SK-N-SH (cell line): ENCODE measurements around the gene AUH. TPM values are rescaled to one million over a fixed set of nuclear protein-coding genes. Genes with fewer than 3 reads are reported as not detected.

Source experiments
- CTCF ChIA-PET: fragments of 300-600, 350-600 bp; formaldehyde crosslinking; extraction: SDS; loops from one replicate; lab custom pipeline; 2021; lab: Yijun Ruan, JAX
- POLR2A ChIA-PET: fragments of 350-600 bp; sonication (Branson Sonifier 250); formaldehyde crosslinking; extraction: SDS; loops from one replicate; lab custom pipeline; 2020; ENCODE audit warnings: antibody characterized with exemption, inconsistent platforms; lab: Yijun Ruan, JAX
- DNase-seq: peaks from one replicate; pipeline ENCODE4 v3.0.0; 2012
- H2AFZ ChIP-seq: fragments of 200-600 bp; sonication (generic); 2 replicates; pipeline ENCODE4 v1.8.1; 2016; ENCODE audit warnings: antibody characterized with exemption, mild to moderate bottlenecking, low read depth
- H3F3A ChIP-seq: fragments of 200-600 bp; sonication (generic); replicated peaks from 2 replicates; pipeline ENCODE3; 2016; ENCODE audit warnings: antibody characterized with exemption, mild to moderate bottlenecking; ENCODE audit not compliant: insufficient read depth
- H3K27ac ChIP-seq, 2 experiments: fragments of 200-500 bp in 1 of 2; fragments of 200-600 bp in 1 of 2; sonication (Bioruptor generic) in 1 of 2; sonication (generic), shearing (Covaris generic) in 1 of 2; 2 replicates each; pipeline versions ENCODE4 v1.5.1 to v1.6.1; 2014 to 2016; ENCODE audit warnings: low read depth in 2 of 2, inconsistent platforms in 1 of 2, low read length in 1 of 2, mild to moderate bottlenecking in 1 of 2, mixed read lengths in 1 of 2
- H3K27me3 ChIP-seq: fragments of 200-600 bp; sonication (generic), shearing (Covaris generic); 2 replicates; pipeline ENCODE4 v1.6.1; 2016; ENCODE audit warnings: mixed run types; ENCODE audit not compliant: insufficient read depth
- H3K36me3 ChIP-seq, 2 experiments: fragments of 200-500 bp in 1 of 2; fragments of 200-600 bp in 1 of 2; sonication (Bioruptor generic) in 1 of 2; sonication (generic) in 1 of 2; replicated peaks in 1 of 2; 2 replicates each; pipeline versions ENCODE3 to v1.5.1; 2014 to 2016; ENCODE audit warnings: low read length in 1 of 2, mild to moderate bottlenecking in 1 of 2; ENCODE audit not compliant: insufficient read depth in 2 of 2, control insufficient read depth in 1 of 2
- H3K4me1 ChIP-seq, 2 experiments: fragments of 200-500 bp in 1 of 2; fragments of 200-600 bp in 1 of 2; sonication (Bioruptor generic) in 1 of 2; sonication (generic), shearing (Covaris generic) in 1 of 2; 2 replicates each; pipeline versions ENCODE4 v1.5.1 to v1.6.1; 2014 to 2016; ENCODE audit warnings: low read depth in 1 of 2, low read length in 1 of 2, mixed run types in 1 of 2; ENCODE audit not compliant: insufficient read depth in 2 of 2, control insufficient read depth in 1 of 2
- H3K4me2 ChIP-seq: fragments of 200-600 bp; sonication (generic), shearing (Covaris generic); 2 replicates; pipeline ENCODE4 v1.6.1; 2017; ENCODE audit warnings: mixed run types
- H3K4me3 ChIP-seq, 2 experiments: fragments of 200-500 bp in 1 of 2; fragments of 200-600 bp in 1 of 2; sonication (Bioruptor generic) in 1 of 2; sonication (generic), shearing (Covaris generic) in 1 of 2; 2 replicates each; pipeline versions ENCODE4 v1.5.1 to v1.8.1; 2014 to 2016; ENCODE audit warnings: low read depth in 2 of 2, inconsistent platforms in 1 of 2, low read length in 1 of 2, mild to moderate bottlenecking in 1 of 2, mixed read lengths in 1 of 2, moderate library complexity in 1 of 2
- H3K79me2 ChIP-seq: fragments of 200-600 bp; sonication (generic); 2 replicates; pipeline ENCODE4 v1.8.1; 2017; ENCODE audit warnings: mild to moderate bottlenecking; ENCODE audit not compliant: insufficient read depth
- H3K9ac ChIP-seq: fragments of 200-600 bp; sonication (generic); 2 replicates; pipeline ENCODE4 v1.6.1; 2017; ENCODE audit warnings: mixed run types
- H3K9me2 ChIP-seq: fragments of 200-600 bp; sonication (generic); 2 replicates; pipeline ENCODE4 v1.6.1; 2017; ENCODE audit warnings: mixed run types
- H3K9me3 ChIP-seq: fragments of 200-600 bp; sonication (generic); 2 replicates; pipeline ENCODE4 v1.6.1; 2017; ENCODE audit warnings: mixed run types, mild to moderate bottlenecking, moderate library complexity
- H4K20me1 ChIP-seq: fragments of 200-600 bp; sonication (generic); 2 replicates; pipeline ENCODE4 v1.6.1; 2017; ENCODE audit warnings: mild to moderate bottlenecking, mixed run types; ENCODE audit not compliant: insufficient read depth
- ELF1 ChIP-seq: IDR thresholded peaks from 2 replicates; pipeline ENCODE4 v1.4.0; 2012
- EZH2phosphoT487 ChIP-seq: fragments of 200-600 bp; sonication (generic); IDR thresholded peaks from 2 replicates; pipeline ENCODE4 v1.6.1; 2017; ENCODE audit warnings: low read depth, mixed run types, mild to moderate bottlenecking, antibody characterized with exemption, moderate library complexity, borderline replicate concordance
- FOSL2 ChIP-seq: IDR thresholded peaks from 2 replicates; pipeline ENCODE4 v1.4.0; 2012; ENCODE audit warnings: low read depth, mild to moderate bottlenecking, moderate library complexity, borderline replicate concordance
- GABPA ChIP-seq: IDR thresholded peaks from 2 replicates; pipeline ENCODE4 v1.4.0; 2012; ENCODE audit warnings: low read depth, mild to moderate bottlenecking
- RCOR1 ChIP-seq: fragments of 150-350 bp; IDR thresholded peaks from 2 replicates; pipeline ENCODE4 v1.6.1; 2017; ENCODE audit warnings: antibody characterized with exemption, low read length
- TAF1 ChIP-seq: IDR thresholded peaks from 2 replicates; pipeline ENCODE4 v1.6.1; 2012; ENCODE audit warnings: low read depth, mild to moderate bottlenecking, low read length, moderate library complexity, borderline replicate concordance
- polyA plus RNA-seq, 3 experiments: library from polyadenylated mRNA; depleted of rRNA; stranded (reverse); fragments of >200 nt; gene quantifications; 2 replicates each; pipeline ENCODE4 v1.2.3, GENCODE V29; 2012
- TF ChIP-seq, protein P1 (sequence below): fragments of 150-350 bp; IDR thresholded peaks from 2 replicates; pipeline ENCODE4 v1.6.1; 2016; ENCODE audit warnings: mild to moderate bottlenecking, low read depth, low read length
- TF ChIP-seq, protein P2 (sequence below): IDR thresholded peaks from 2 replicates; pipeline ENCODE4; 2012
- TF ChIP-seq, protein P3 (sequence below): IDR thresholded peaks from 2 replicates; pipeline ENCODE4 v1.6.1; 2012; ENCODE audit warnings: mild to moderate bottlenecking, low read depth, low read length, moderate library complexity
- TF ChIP-seq, protein P4 (sequence below): fragments of 150-350 bp; IDR thresholded peaks from 2 replicates; pipeline ENCODE4 v1.6.1; 2017; ENCODE audit warnings: antibody characterized with exemption, low read length, low read depth, borderline replicate concordance

The AUH gene
- polyA plus RNA-seq, 1 of the 3 experiments (the other 2 are of a cell fraction), result 7.6 TPM

DNA sequence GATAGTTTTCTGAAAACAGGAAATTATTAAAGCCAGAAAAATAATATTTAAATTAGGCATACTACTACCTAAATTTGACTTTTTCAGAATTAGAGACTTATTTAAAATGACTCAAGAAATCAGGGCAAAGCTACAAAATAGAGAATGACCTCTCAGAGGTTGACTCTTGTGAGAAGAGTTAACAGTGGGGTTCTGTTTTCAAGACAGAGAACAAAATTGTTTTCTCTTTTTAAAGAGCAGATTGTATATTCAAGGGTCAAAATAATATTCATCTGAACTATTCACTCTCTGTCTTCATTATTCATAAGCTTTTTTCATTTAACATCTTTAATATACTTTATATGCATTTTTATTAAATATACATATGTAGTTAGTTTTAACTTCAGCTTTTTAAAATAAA is 21.9 kb upstream of the AUH start:
- Histone ChIP-seq H2AFZ (no peak overlapping the region), H3K9me2 (no peaks in the 10 kb centered on the region; the same call in 1 of the 2 replicates), H3K9ac (no peak overlapping the region), H3K27ac (no peak overlapping the region), H3K4me1 (0 out of 4 replicates have a peak, but pooled peaks cover 0 to 4% of the 10 kb centered on the region in 2 experiments), H3K4me3 (no peak overlapping the region), H3F3A (peaks cover 5% of the 10 kb centered on the region), H3K79me2 (no peaks in the 10 kb centered on the region), H3K36me3 (no peaks in the 10 kb centered on the region), H4K20me1 (no peaks in the 10 kb centered on the region), H3K9me3 (no peaks in the 10 kb centered on the region), H3K27me3 (no peaks in the 10 kb centered on the region), H3K4me2 (no peak overlapping the region)
- POLR2A ChIA-PET, result no interaction called here
- TF ChIP-seq EZH2phosphoT487 (no peak), TAF1 (no peak), ELF1 (no peak), GABPA (no peak), FOSL2 (no peak), RCOR1 (no peak)
- TF ChIP-seq, protein P1, sequence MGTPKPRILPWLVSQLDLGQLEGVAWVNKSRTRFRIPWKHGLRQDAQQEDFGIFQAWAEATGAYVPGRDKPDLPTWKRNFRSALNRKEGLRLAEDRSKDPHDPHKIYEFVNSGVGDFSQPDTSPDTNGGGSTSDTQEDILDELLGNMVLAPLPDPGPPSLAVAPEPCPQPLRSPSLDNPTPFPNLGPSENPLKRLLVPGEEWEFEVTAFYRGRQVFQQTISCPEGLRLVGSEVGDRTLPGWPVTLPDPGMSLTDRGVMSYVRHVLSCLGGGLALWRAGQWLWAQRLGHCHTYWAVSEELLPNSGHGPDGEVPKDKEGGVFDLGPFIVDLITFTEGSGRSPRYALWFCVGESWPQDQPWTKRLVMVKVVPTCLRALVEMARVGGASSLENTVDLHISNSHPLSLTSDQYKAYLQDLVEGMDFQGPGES, result no peak
- TF ChIP-seq, protein P2, sequence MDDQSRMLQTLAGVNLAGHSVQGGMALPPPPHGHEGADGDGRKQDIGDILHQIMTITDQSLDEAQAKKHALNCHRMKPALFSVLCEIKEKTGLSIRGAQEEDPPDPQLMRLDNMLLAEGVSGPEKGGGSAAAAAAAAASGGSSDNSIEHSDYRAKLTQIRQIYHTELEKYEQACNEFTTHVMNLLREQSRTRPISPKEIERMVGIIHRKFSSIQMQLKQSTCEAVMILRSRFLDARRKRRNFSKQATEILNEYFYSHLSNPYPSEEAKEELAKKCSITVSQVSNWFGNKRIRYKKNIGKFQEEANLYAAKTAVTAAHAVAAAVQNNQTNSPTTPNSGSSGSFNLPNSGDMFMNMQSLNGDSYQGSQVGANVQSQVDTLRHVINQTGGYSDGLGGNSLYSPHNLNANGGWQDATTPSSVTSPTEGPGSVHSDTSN, result no peak
- TF ChIP-seq, protein P3, sequence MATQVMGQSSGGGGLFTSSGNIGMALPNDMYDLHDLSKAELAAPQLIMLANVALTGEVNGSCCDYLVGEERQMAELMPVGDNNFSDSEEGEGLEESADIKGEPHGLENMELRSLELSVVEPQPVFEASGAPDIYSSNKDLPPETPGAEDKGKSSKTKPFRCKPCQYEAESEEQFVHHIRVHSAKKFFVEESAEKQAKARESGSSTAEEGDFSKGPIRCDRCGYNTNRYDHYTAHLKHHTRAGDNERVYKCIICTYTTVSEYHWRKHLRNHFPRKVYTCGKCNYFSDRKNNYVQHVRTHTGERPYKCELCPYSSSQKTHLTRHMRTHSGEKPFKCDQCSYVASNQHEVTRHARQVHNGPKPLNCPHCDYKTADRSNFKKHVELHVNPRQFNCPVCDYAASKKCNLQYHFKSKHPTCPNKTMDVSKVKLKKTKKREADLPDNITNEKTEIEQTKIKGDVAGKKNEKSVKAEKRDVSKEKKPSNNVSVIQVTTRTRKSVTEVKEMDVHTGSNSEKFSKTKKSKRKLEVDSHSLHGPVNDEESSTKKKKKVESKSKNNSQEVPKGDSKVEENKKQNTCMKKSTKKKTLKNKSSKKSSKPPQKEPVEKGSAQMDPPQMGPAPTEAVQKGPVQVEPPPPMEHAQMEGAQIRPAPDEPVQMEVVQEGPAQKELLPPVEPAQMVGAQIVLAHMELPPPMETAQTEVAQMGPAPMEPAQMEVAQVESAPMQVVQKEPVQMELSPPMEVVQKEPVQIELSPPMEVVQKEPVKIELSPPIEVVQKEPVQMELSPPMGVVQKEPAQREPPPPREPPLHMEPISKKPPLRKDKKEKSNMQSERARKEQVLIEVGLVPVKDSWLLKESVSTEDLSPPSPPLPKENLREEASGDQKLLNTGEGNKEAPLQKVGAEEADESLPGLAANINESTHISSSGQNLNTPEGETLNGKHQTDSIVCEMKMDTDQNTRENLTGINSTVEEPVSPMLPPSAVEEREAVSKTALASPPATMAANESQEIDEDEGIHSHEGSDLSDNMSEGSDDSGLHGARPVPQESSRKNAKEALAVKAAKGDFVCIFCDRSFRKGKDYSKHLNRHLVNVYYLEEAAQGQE, result no peak
- TF ChIP-seq, protein P4, sequence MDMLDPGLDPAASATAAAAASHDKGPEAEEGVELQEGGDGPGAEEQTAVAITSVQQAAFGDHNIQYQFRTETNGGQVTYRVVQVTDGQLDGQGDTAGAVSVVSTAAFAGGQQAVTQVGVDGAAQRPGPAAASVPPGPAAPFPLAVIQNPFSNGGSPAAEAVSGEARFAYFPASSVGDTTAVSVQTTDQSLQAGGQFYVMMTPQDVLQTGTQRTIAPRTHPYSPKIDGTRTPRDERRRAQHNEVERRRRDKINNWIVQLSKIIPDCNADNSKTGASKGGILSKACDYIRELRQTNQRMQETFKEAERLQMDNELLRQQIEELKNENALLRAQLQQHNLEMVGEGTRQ, result no peak
- CTCF ChIA-PET, result no interaction called here
- DNase-seq, result no peak
